K562 (cell line): ENCODE measurements around the gene MMEL1. TPM values are rescaled to one million over a fixed set of nuclear protein-coding genes. Genes with fewer than 3 reads are reported as not detected.

Source experiments
- ATAC-seq: fragments of 200-7000 bp; cut with Tn5 transposase; 3 replicates; pipeline ENCODE4 v1.9.1; 2020; ENCODE audit warnings: moderate library complexity
- BruUV-seq: library from RNA; stranded (reverse); fragments of 400-500 nt; replicated peaks from 2 replicates; lab custom pipeline; 2021; lab: Mats Ljungman, UMichigan
- CTCF ChIA-PET: fragments of 300-600 bp; formaldehyde crosslinking; extraction: SDS; loops from one replicate; lab custom pipeline; 2021; ENCODE audit warnings: low intra/inter-chr PET ratio; lab: Yijun Ruan, JAX
- POLR2A ChIA-PET: fragments of 300-600, 350-650 bp; sonication (Branson Sonifier 250); formaldehyde crosslinking; extraction: SDS; loops from one replicate; lab custom pipeline; 2021; ENCODE audit warnings: antibody characterized with exemption, inconsistent platforms; lab: Yijun Ruan, JAX
- DNase-seq, 4 experiments: peaks; one replicate each; pipeline versions ENCODE4 v3.0.0 to v3.0.0-alpha.2; 2011 to 2018; ENCODE audit warnings: low spot score in 3 of 4, mixed read lengths in 3 of 4; ENCODE audit errors: extremely low read depth in 1 of 4
- FAIRE-seq: peaks from 2 replicates; lab custom pipeline; 2011; peaks lifted over from hg19 to GRCh38; lab: Jason Lieb, UNC
- H2AFZ ChIP-seq: 2 replicates; pipeline ENCODE4 v1.6.0; 2011; ENCODE audit warnings: low read depth, low read length, control low read depth, inconsistent platforms
- H3K27ac ChIP-seq: fragments of 200-600 bp; 3 replicates; pipeline ENCODE4 v1.8.0; 2011; ENCODE audit warnings: low read depth, mild to moderate bottlenecking, control low read depth, inconsistent platforms, low read length, moderate library complexity, mixed read lengths; ENCODE audit errors: extremely low read depth
- H3K27me3 ChIP-seq, 2 experiments: fragments of 300-600 bp in 1 of 2; 2 replicates in 1 of 2; 3 replicates in 1 of 2; pipeline versions ENCODE4 v1.6.0 to v1.8.0; 2011; ENCODE audit warnings: inconsistent platforms in 2 of 2, low read length in 2 of 2, mild to moderate bottlenecking in 1 of 2, mixed read lengths in 1 of 2, moderate library complexity in 1 of 2; ENCODE audit not compliant: control insufficient read depth in 2 of 2, insufficient read depth in 2 of 2
- H3K36me3 ChIP-seq: fragments of 300-600 bp; 3 replicates; pipeline ENCODE4 v1.8.0; 2011; ENCODE audit warnings: mild to moderate bottlenecking, low read length, inconsistent platforms; ENCODE audit not compliant: control insufficient read depth, insufficient read depth
- H3K4me1 ChIP-seq, 2 experiments: fragments of 200-600 bp in 1 of 2; replicated peaks in 1 of 2; 2 replicates in 1 of 2; 3 replicates in 1 of 2; pipeline versions ENCODE4 v1.5.1 to v1.8.0; 2011; ENCODE audit warnings: inconsistent platforms in 2 of 2, low read length in 2 of 2, mild to moderate bottlenecking in 1 of 2, mixed read lengths in 1 of 2, moderate library complexity in 1 of 2; ENCODE audit not compliant: control insufficient read depth in 2 of 2, insufficient read depth in 2 of 2
- H3K4me2 ChIP-seq: 2 replicates; pipeline ENCODE4 v1.6.1; 2011; ENCODE audit warnings: low read length, control low read depth, inconsistent platforms, mixed read lengths; ENCODE audit not compliant: insufficient read depth
- H3K4me3 ChIP-seq: fragments of 200-600 bp; sonication (generic), shearing (Covaris generic); 2 replicates; pipeline ENCODE4 v1.5.1; 2016; ENCODE audit warnings: control low read depth, inconsistent platforms
- H3K79me2 ChIP-seq: fragments of 200-600 bp; 3 replicates; pipeline ENCODE4 v1.8.0; 2011; ENCODE audit warnings: low read length, inconsistent platforms; ENCODE audit not compliant: control insufficient read depth, insufficient read depth
- H3K9ac ChIP-seq, 2 experiments: 2 replicates each; pipeline versions ENCODE4 v1.6.0 to v1.6.1; 2011; ENCODE audit warnings: low read depth in 2 of 2, low read length in 2 of 2, control low read depth in 1 of 2, inconsistent platforms in 1 of 2, mild to moderate bottlenecking in 1 of 2, mixed read lengths in 1 of 2; ENCODE audit not compliant: insufficient read depth in 1 of 2
- H3K9me1 ChIP-seq: one replicate; pipeline ENCODE4 v1.6.0; 2011; ENCODE audit warnings: inconsistent platforms, mild to moderate bottlenecking, low read length, moderate library complexity; ENCODE audit not compliant: control insufficient read depth, insufficient read depth
- H3K9me3 ChIP-seq: replicated peaks from 2 replicates; pipeline ENCODE4 v1.5.1; 2011; ENCODE audit warnings: low read depth, low read length, inconsistent platforms; ENCODE audit not compliant: control insufficient read depth, insufficient read depth
- H4K20me1 ChIP-seq: replicated peaks from 2 replicates; pipeline ENCODE4 v1.6.1; 2011; ENCODE audit warnings: low read length, inconsistent platforms, mixed read lengths; ENCODE audit not compliant: control insufficient read depth, insufficient read depth
- ATF3 ChIP-seq, 2 experiments: fragments of 450-650 bp in 1 of 2; sonication (generic) in 1 of 2; formaldehyde crosslinking in 1 of 2; IDR thresholded peaks in 1 of 2; conservative IDR thresholded peaks in 1 of 2; 2 replicates each; pipeline versions ENCODE4 v1.6.1 to v1.8.1; 2016 to 2023; ENCODE audit warnings: mild to moderate bottlenecking in 2 of 2, moderate library complexity in 2 of 2, inconsistent platforms in 1 of 2, missing genetic modification reagents in 1 of 2
- BCOR ChIP-seq: fragments of 450-650 bp; IDR thresholded peaks from 2 replicates; pipeline ENCODE4 v1.6.1; 2016
- COPS2 ChIP-seq: fragments of 450-650 bp; conservative IDR thresholded peaks from 2 replicates; pipeline ENCODE4 v1.6.1; 2016; ENCODE audit warnings: mild to moderate bottlenecking, moderate library complexity
- GABPA ChIP-seq: fragments of 200-800 bp; sonication (Bioruptor generic); conservative IDR thresholded peaks from 2 replicates; pipeline ENCODE4 v1.6.1; 2016; ENCODE audit warnings: low read depth, missing genetic modification characterization, missing compliant biosample characterization
- HNRNPL ChIP-seq: fragments of 200-400 bp; formaldehyde crosslinking; IDR thresholded peaks from 2 replicates; pipeline ENCODE4 v1.6.1; 2017; ENCODE audit warnings: low read depth, mild to moderate bottlenecking, low read length
- IRF9 ChIP-seq: fragments of 450-650 bp; IDR thresholded peaks from 2 replicates; pipeline ENCODE4 v1.6.1; 2016; ENCODE audit warnings: missing biosample characterization, missing genetic modification characterization
- JUN ChIP-seq, 2 experiments: sonication (generic) in 1 of 2; formaldehyde crosslinking in 1 of 2; IDR thresholded peaks; 2 replicates each; pipeline versions ENCODE4 v1.6.1 to v1.8.0; 2012 to 2022; ENCODE audit warnings: borderline replicate concordance in 2 of 2, mild to moderate bottlenecking in 2 of 2, improper control_type of control experiment in 1 of 2, low read depth in 1 of 2, low read length in 1 of 2, missing genetic modification reagents in 1 of 2
- PPARD ChIP-seq: fragments of 250-450 bp; sonication (Bioruptor Pico); IDR thresholded peaks from 2 replicates; pipeline ENCODE4 v1.8.0; 2022; ENCODE audit warnings: inconsistent platforms, mild to moderate bottlenecking, moderate library complexity
- PTBP1 ChIP-seq: fragments of 200-400 bp; formaldehyde crosslinking; IDR thresholded peaks from 2 replicates; pipeline ENCODE4 v1.6.1; 2017; ENCODE audit warnings: low read depth, low read length
- TOE1 ChIP-seq, 2 experiments: fragments of 450-650 bp in 1 of 2; sonication (generic) in 1 of 2; formaldehyde crosslinking in 1 of 2; IDR thresholded peaks; 2 replicates each; pipeline versions ENCODE4 v1.7.1 to v1.8.0; 2016 to 2022; ENCODE audit warnings: borderline replicate concordance in 2 of 2, mild to moderate bottlenecking in 2 of 2, antibody characterized with exemption in 1 of 2, inconsistent platforms in 1 of 2, low read depth in 1 of 2, missing genetic modification reagents in 1 of 2, moderate library complexity in 1 of 2
- ZBTB33 ChIP-seq: sonication (generic); formaldehyde crosslinking; IDR thresholded peaks from 2 replicates; pipeline ENCODE4 v1.8.1; 2023; ENCODE audit warnings: mild to moderate bottlenecking, missing genetic modification reagents
- ZC3H4 ChIP-seq: sonication (generic); formaldehyde crosslinking; IDR thresholded peaks from 2 replicates; pipeline ENCODE4 v1.9.0; 2021; ENCODE audit warnings: missing genetic modification reagents, borderline replicate concordance
- ZNF212 ChIP-seq: fragments of 450-650 bp; formaldehyde crosslinking; IDR thresholded peaks from 2 replicates; pipeline ENCODE4 v1.4.0; 2020; ENCODE audit warnings: mild to moderate bottlenecking
- ZNF551 ChIP-seq: fragments of 250-450 bp; sonication (Bioruptor Pico); IDR thresholded peaks from 2 replicates; pipeline ENCODE4 v1.5.0; 2021; ENCODE audit warnings: mild to moderate bottlenecking, moderate library complexity
- ZNF57 ChIP-seq: fragments of 450-650 bp; formaldehyde crosslinking; IDR thresholded peaks from 2 replicates; pipeline ENCODE4 v1.4.0; 2020; ENCODE audit warnings: mild to moderate bottlenecking, moderate library complexity
- ZNF699 ChIP-seq: fragments of 250-450 bp; sonication (Bioruptor Pico); IDR thresholded peaks from 2 replicates; pipeline ENCODE4 v1.8.0; 2021; ENCODE audit warnings: mild to moderate bottlenecking, moderate library complexity; ENCODE audit not compliant: insufficient replicate concordance
- WGBS: fragments of 100-300 bp; shearing (Covaris generic); methylation state at CpG from one replicate; pipeline ENCODE4 v1.1.6; 2016; ENCODE audit warnings: low coverage, mixed read lengths; ENCODE audit not compliant: insufficient coverage; ENCODE audit errors: missing lambda C conversion rate; 5-methylcytosine and 5-hydroxymethylcytosine counted together
- in situ Hi-C: fragments of 300-500 bp; cut with MboI; formaldehyde crosslinking; loops from 4 replicates; pipeline ENCODE4 v1.15.0; 2018; ENCODE audit warnings: inconsistent platforms, mixed read lengths
- intact Hi-C: fragments of 100-400 bp; cut with micrococcal nuclease; formaldehyde crosslinking; loops from 2 replicates; pipeline ENCODE4 v1.14.2; 2022
- polyA plus RNA-seq, 8 experiments: library from polyadenylated mRNA; depleted of rRNA in 4 of 8; stranded (reverse) in 5 of 8; unstranded in 3 of 8; fragments of >200 nt; fragmentation: Nextera tagmentation in 2 of 8; fragmentation: Illumina TruSeq in 1 of 8; extraction: Ambion mirVana in 2 of 8; extraction: Trizol in 1 of 8; gene quantifications; 2 replicates each; pipeline versions ENCODE4 v1.2.1 to v1.2.3, GENCODE V29; 2011 to 2014; ENCODE audit warnings: inconsistent platforms in 1 of 8, missing spikeins in 1 of 8
- total RNA-seq, 7 experiments: library from RNA; depleted of rRNA in 6 of 7; stranded (reverse); fragments of >200 nt in 6 of 7; fragmentation: Illumina TruSeq in 2 of 7; extraction: Trizol in 2 of 7; gene quantifications; 2 replicates each; pipeline versions ENCODE4 v1.2.1 to v1.2.3, GENCODE V29; 2011 to 2021; ENCODE audit warnings: low replicate concordance in 1 of 7

MMEL1 gene
- total and polyA plus RNA-seq, 9 of the 15 experiments (the other 6 are each of a cell fraction or from before 2014, with no cell fraction given) = not detected

- peaks cover 7% of the 10 kb centered on the region for H3K9me1 ChIP-seq
- FAIRE-seq (peak; percentile 82), DNase-seq (peak in 2 of 4 experiments; percentile 54 to 74), ATAC-seq (no peak)
- no peak overlapping the region for H3K4me3 ChIP-seq
- 29% methylated on average over 26 of the region's 26 CpGs for WGBS
- CTCF ChIA-PET = no interaction called here
- no peaks in the 10 kb centered on the region for H3K9me3 ChIP-seq
- POLR2A ChIA-PET = interaction anchor here (0.6 to 1.5 kb wide), 6 partner anchors 15 to 1341 kb away, joined by 3 to 6 read pairs (median 3); partner anchors contain the start of gene PANK4
- peak overlapping the region; percentile 78 for H3K27ac ChIP-seq
- in situ Hi-C loops (loop anchor here (25.0 kb wide), 1 partner anchor 357 kb away; the partner anchor contains the start of gene FAAP20), intact Hi-C loops (loop anchor here (10.0 kb wide), 2 partner anchors 101 to 349 kb away; partner anchors contain the start of gene FAAP20)
- H3K27me3 ChIP-seq = no peaks in the 10 kb centered on the region
- no TSS peak for BruUV-seq
- peaks cover 9% of the 10 kb centered on the region; the same call in 1 of the 3 replicates for H3K79me2 ChIP-seq
- H3K36me3 ChIP-seq = no peaks in the 10 kb centered on the region
- peaks cover 75 to 99% of the 10 kb centered on the region in 2 experiments for H3K4me1 ChIP-seq
- peak overlapping the region; percentile 82 for H3K4me2 ChIP-seq
- H4K20me1 ChIP-seq = no peaks in the 10 kb centered on the region; the same call in 1 of the 2 replicates
- H2AFZ ChIP-seq = peak overlapping the region; percentile 75
- peak overlapping the region; percentile 47 to 90 for H3K9ac ChIP-seq
- TF ChIP-seq GABPA = no peak
- no peak for TF ChIP-seq PTBP1
- TF ChIP-seq PPARD (CRISPR knock-in tag) = no peak
- TF ChIP-seq HNRNPL = no peak
- TF ChIP-seq ZNF212 (CRISPR knock-in tag) = no peak
- TF ChIP-seq ATF3 (IDR thresholded peaks at IDR 0.05) = no peak
- TF ChIP-seq ATF3 (CRISPR knock-in tag; conservative IDR thresholded peaks at IDR 0.05) = no peak
- TF ChIP-seq ZNF699 (CRISPR knock-in tag) = no peak
- no peak for TF ChIP-seq ZNF551 (CRISPR knock-in tag)
- TF ChIP-seq IRF9 (tag) = no peak
- no peak for TF ChIP-seq ZNF57 (CRISPR knock-in tag)
- no peak for TF ChIP-seq BCOR
- TF ChIP-seq TOE1 (IDR thresholded peaks at IDR 0.05; ENCODE audit: borderline replicate concordance) = no peak
- TF ChIP-seq TOE1 (CRISPR knock-in tag; IDR thresholded peaks at IDR 0.05; ENCODE audit: borderline replicate concordance, low read depth) = no peak
- TF ChIP-seq ZBTB33 (CRISPR knock-in tag) = no peak
- TF ChIP-seq JUN (IDR thresholded peaks at IDR 0.05; ENCODE audit: borderline replicate concordance, low read depth, low read length) = 0 out of 2 replicates have a peak, but pooled peaks have one; percentile 2
- no peak for TF ChIP-seq JUN (CRISPR knock-in tag; IDR thresholded peaks at IDR 0.05; ENCODE audit: borderline replicate concordance)
- TF ChIP-seq ZC3H4 (CRISPR knock-in tag) = no peak
- TF ChIP-seq COPS2 = no peak
Observed at GRCh38 chr1:2544093-2544874, 88.5 kb downstream of the MMEL1 start.
